ENCODE results near the gene NDRG3.

The NDRG3 gene

DNA sequence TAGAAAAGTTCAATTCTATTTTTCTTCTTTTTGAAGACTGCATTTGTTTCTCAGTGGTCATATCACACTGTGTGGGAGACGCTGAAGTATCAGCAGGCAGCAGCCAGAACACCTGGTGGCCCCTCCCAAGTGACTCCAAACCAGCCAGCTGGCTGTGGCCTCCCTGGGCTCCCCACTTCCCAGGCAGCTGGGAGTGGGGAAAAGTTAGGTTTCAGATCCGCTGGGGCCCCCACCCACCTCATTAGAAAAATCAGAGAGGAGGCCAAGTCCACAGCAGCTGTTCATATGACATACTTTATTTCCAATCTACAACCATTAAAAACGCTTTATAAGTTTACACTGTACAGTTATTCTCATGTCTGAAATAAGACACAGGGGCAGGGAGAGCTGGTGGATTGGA, 31.3 kb upstream of the NDRG3 start:
- TF ChIP-seq, protein P1, sequence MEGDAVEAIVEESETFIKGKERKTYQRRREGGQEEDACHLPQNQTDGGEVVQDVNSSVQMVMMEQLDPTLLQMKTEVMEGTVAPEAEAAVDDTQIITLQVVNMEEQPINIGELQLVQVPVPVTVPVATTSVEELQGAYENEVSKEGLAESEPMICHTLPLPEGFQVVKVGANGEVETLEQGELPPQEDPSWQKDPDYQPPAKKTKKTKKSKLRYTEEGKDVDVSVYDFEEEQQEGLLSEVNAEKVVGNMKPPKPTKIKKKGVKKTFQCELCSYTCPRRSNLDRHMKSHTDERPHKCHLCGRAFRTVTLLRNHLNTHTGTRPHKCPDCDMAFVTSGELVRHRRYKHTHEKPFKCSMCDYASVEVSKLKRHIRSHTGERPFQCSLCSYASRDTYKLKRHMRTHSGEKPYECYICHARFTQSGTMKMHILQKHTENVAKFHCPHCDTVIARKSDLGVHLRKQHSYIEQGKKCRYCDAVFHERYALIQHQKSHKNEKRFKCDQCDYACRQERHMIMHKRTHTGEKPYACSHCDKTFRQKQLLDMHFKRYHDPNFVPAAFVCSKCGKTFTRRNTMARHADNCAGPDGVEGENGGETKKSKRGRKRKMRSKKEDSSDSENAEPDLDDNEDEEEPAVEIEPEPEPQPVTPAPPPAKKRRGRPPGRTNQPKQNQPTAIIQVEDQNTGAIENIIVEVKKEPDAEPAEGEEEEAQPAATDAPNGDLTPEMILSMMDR (IDR thresholded peaks at IDR 0.05; ENCODE audit: borderline replicate concordance, insufficient read depth, low read depth, low read length), result no peak

DNA sequence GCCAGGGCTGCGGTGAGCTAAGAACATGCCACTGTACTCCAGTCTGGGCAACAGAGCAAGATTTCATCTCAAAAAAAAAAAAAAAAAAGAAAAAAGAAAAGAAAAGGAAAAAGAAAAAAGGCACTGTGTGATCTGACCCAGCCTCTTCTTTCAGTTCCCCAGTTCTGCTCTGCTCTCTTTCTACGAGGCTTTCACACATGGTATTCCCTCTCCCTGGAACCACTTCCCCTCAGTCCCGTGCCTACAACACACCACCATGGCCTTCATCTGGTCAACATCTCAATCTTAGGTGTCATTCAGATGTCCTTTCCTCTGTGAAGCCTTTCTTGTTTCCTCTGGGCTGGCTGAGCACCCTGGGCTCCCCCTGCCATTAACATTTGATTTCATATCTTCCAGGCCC, 29.9 kb upstream of the NDRG3 start:
- H3K4me3 ChIP-seq (ENCODE audit: low read depth, low read length), result no peak overlapping the region
- TF ChIP-seq, protein P1 (IDR thresholded peaks at IDR 0.05; ENCODE audit: borderline replicate concordance, insufficient read depth, low read depth, low read length), result no peak

More for the DNA sequence above, 31.3 kb upstream of the NDRG3 start:
- no peak overlapping the region for H3K4me3 ChIP-seq (ENCODE audit: low read depth, low read length)

DNA sequence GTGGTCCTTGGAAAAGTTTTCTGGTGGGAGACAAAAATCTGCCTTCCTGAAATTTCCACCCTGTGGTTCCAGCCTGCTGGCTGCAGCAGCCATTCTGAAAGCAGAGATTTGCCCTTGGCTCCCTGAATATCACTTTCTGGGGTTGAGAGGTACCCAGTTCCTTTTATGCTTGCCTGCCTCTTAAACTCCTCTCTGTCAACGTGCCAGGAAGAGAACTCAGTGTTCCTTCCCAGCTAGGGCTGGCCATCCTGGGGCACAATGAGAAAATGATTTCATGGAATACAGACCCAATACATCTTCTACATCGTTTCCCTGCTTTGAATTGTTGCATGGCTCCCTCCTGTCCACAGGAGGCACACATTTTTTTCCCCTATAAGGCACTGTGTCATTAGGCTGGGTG, 29.3 kb upstream of the NDRG3 start:
- TF ChIP-seq, protein P1 (IDR thresholded peaks at IDR 0.05; ENCODE audit: borderline replicate concordance, insufficient read depth, low read depth, low read length), result no peak
- no peak overlapping the region for H3K4me3 ChIP-seq (ENCODE audit: low read depth, low read length)

DNA sequence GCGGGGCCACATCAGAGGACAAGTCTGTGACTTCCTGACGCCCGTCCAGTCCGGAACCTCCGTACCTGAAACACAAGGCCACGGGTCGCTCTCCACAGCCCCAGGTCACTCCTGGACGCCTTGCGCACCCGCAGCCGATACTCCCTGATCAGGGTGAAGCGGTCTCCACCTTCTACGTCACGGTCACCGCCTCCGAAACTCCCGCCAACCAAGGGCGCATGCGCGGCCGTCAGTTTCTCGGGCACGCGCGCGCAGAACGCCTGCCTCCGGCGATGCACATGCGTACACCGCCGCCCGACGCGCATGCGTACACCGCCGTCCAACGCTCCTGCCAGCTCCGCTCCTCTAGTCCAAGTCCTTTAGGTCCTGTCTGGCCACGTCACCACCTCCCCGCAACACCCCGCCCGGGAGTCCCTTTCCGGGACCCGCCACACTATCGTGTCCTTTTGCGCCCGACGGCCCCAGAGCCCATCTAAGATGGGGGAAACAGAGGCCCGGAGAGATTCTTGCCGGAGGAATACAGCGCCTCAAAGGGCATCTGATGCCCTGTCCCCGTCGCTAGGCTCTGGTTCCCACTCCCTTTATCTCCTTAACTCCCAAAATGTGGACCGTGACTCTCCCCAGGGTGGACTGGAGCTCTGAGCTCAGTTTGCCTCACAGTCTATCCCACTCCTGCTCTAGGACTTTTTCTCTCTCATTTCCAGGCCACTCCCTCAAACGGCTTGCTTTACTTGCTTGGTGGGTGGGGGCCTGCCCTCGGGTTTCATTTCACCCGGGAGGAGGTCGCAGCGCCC, 27.9 kb upstream of the NDRG3 start, which contains the start of gene DSN1:
DSN1 (minus strand) TSS at position 167 of the 794 bp plus-strand sequence. CDS start 2,305 bp downstream, outside the sequence.
- peak within 1 kb of the TSS; percentile 72 for H3K4me3 ChIP-seq (ENCODE audit: low read depth, low read length)
- TF ChIP-seq, protein P1 (IDR thresholded peaks at IDR 0.05; ENCODE audit: borderline replicate concordance, insufficient read depth, low read depth, low read length), result no peak

DNA sequence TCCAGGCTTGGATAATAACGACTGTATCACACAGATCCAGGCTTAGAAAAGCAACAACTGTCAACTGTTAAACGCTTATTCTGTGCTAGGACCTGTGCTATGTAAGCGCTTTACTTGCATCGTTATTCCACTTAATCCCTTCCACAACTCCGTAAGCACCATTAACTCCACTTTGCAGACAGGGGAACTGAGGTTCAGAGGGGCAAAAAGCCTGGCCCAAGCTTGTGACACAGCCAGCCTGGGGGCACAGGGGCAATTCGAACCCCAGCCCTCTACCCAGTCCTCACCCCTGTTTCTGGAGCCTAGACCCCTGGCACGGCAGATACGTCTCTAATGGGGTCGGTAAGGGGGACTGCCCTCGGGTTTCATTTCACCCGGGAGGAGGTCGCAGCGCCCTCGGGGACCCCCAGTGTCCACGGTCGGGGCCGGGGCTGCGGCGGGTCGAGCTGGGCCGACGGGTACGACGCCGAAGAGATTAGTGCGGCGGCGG, 27.3 kb upstream of the NDRG3 start:
- TF ChIP-seq, protein P1 (IDR thresholded peaks at IDR 0.05; ENCODE audit: borderline replicate concordance, insufficient read depth, low read depth, low read length), result no peak
- H3K4me3 ChIP-seq (ENCODE audit: low read depth, low read length), result peak overlapping the region; percentile 72

DNA sequence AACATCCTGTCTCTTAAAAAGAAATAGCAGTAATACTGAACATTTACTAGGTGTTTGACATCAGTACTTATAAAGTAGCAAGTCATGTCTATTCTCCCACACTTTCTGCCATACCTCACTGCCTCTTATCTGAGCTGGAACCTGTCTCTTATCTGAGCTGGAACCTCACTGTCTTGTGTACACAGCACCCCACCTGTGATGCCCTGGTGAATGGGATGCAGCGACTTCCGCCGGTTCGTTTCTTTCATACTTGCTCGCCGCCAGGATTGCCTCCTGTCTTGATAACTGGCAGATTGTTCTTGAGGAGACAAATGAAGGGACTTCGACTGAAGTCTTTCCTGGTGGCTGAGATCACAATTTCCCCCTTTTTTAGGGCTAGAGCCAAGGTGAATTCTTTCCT, 24.8 kb upstream of the NDRG3 start:
- H3K4me3 ChIP-seq (ENCODE audit: low read depth, low read length), result no peak overlapping the region
- TF ChIP-seq, protein P1 (IDR thresholded peaks at IDR 0.05; ENCODE audit: borderline replicate concordance, insufficient read depth, low read depth, low read length), result no peak

Data from GM12875 (cell line).